ENCODE data around the gene MYLK. TPM values are rescaled to one million over a fixed set of nuclear protein-coding genes. Genes with fewer than 3 reads are reported as not detected.

Gene MYLK
- polyA plus RNA-seq, 1 donor (not counting 4 experiments of a cell fraction or from before 2014, with no cell fraction given), result 7.8 TPM

- FAIRE-seq (no peak), DNase-seq (ENCODE audit: low read depth, low spot score) (no peak)
- Histone ChIP-seq H2AFZ (ENCODE audit: control insufficient read depth, low read length) (no peak overlapping the region), H3K27me3 (ENCODE audit: control insufficient read depth, extremely low read depth, insufficient read depth, low read length) (peaks cover 5% of the 10 kb centered on the region), H3K9ac (ENCODE audit: control insufficient read depth, extremely low read depth, insufficient read depth, low read length) (no peak overlapping the region), H3K4me1 (ENCODE audit: control insufficient read depth, extremely low read depth, insufficient read depth, low read length) (no peaks in the 10 kb centered on the region), H3K4me2 (ENCODE audit: control insufficient read depth, extremely low read depth, insufficient read depth, low read depth, low read length) (no peak overlapping the region), H3K4me3 (ENCODE audit: control insufficient read depth in 2 of 3, extremely low read depth in 1 of 3, insufficient read depth in 2 of 3, low read depth in 1 of 3, low read length in 3 of 3) (no peak overlapping the region), H3K9me1 (ENCODE audit: control insufficient read depth, extremely low read depth, insufficient read depth, low read length) (no peaks in the 10 kb centered on the region), H3K27ac (ENCODE audit: control insufficient read depth, insufficient read depth, low read length) (no peak overlapping the region), H4K20me1 (ENCODE audit: control insufficient read depth, extremely low read depth, insufficient read depth, low read length) (no peaks in the 10 kb centered on the region), H3K79me2 (ENCODE audit: control insufficient read depth, insufficient read depth, low read length) (no peaks in the 10 kb centered on the region), H3K9me3 (ENCODE audit: control insufficient read depth, low read depth, low read length) (no peaks in the 10 kb centered on the region), H3K36me3 (ENCODE audit: control insufficient read depth in 2 of 2, extremely low read depth in 1 of 2, insufficient read depth in 2 of 2, low read length in 2 of 2) (no peaks in the 10 kb centered on the region)
- dilution Hi-C loops (cut with MboI; ENCODE audit: extremely low pct_ligation_motif_present, low sequenced_read_pairs), result no loop called here
- TF ChIP-seq, protein P1, sequence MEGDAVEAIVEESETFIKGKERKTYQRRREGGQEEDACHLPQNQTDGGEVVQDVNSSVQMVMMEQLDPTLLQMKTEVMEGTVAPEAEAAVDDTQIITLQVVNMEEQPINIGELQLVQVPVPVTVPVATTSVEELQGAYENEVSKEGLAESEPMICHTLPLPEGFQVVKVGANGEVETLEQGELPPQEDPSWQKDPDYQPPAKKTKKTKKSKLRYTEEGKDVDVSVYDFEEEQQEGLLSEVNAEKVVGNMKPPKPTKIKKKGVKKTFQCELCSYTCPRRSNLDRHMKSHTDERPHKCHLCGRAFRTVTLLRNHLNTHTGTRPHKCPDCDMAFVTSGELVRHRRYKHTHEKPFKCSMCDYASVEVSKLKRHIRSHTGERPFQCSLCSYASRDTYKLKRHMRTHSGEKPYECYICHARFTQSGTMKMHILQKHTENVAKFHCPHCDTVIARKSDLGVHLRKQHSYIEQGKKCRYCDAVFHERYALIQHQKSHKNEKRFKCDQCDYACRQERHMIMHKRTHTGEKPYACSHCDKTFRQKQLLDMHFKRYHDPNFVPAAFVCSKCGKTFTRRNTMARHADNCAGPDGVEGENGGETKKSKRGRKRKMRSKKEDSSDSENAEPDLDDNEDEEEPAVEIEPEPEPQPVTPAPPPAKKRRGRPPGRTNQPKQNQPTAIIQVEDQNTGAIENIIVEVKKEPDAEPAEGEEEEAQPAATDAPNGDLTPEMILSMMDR (optimal IDR thresholded peaks at IDR 0.05 in 1 of 3, IDR thresholded peaks at IDR 0.05 in 1 of 3, conservative IDR thresholded peaks at IDR 0.05 in 1 of 3; ENCODE audit: extremely low read depth in 1 of 3, insufficient read depth in 2 of 3, low read length in 3 of 3), result no peak
- TF ChIP-seq EZH2 (IDR thresholded peaks at IDR 0.05; ENCODE audit: low read length), result no peak
Measured at GRCh38 chr3:123759871-123760270, 124.3 kb downstream of the MYLK start.

- H3K27ac ChIP-seq (ENCODE audit: control insufficient read depth, insufficient read depth, low read length), result no peak overlapping the region
- H2AFZ ChIP-seq (ENCODE audit: control insufficient read depth, low read length), result no peak overlapping the region
- no peaks in the 10 kb centered on the region for H4K20me1 ChIP-seq (ENCODE audit: control insufficient read depth, extremely low read depth, insufficient read depth, low read length)
- TF ChIP-seq, protein P1 (optimal IDR thresholded peaks at IDR 0.05 in 1 of 3, IDR thresholded peaks at IDR 0.05 in 1 of 3, conservative IDR thresholded peaks at IDR 0.05 in 1 of 3; ENCODE audit: extremely low read depth in 1 of 3, insufficient read depth in 2 of 3, low read length in 3 of 3), result no peak
- no peak for TF ChIP-seq EZH2 (IDR thresholded peaks at IDR 0.05; ENCODE audit: low read length)
- H3K4me1 ChIP-seq (ENCODE audit: control insufficient read depth, extremely low read depth, insufficient read depth, low read length), result no peaks in the 10 kb centered on the region
- H3K79me2 ChIP-seq (ENCODE audit: control insufficient read depth, insufficient read depth, low read length), result no peaks in the 10 kb centered on the region
- no peaks in the 10 kb centered on the region for H3K9me1 ChIP-seq (ENCODE audit: control insufficient read depth, extremely low read depth, insufficient read depth, low read length)
- no peak overlapping the region for H3K4me2 ChIP-seq (ENCODE audit: control insufficient read depth, extremely low read depth, insufficient read depth, low read depth, low read length)
- no peaks in the 10 kb centered on the region for H3K36me3 ChIP-seq (ENCODE audit: control insufficient read depth in 2 of 2, extremely low read depth in 1 of 2, insufficient read depth in 2 of 2, low read length in 2 of 2)
- no peak for DNase-seq (ENCODE audit: low read depth, low spot score)
- dilution Hi-C loops (cut with MboI; ENCODE audit: extremely low pct_ligation_motif_present, low sequenced_read_pairs), result no loop called here
- peaks cover 1% of the 10 kb centered on the region for H3K27me3 ChIP-seq (ENCODE audit: control insufficient read depth, extremely low read depth, insufficient read depth, low read length)
- no peak for FAIRE-seq
- H3K9me3 ChIP-seq (ENCODE audit: control insufficient read depth, low read depth, low read length), result no peaks in the 10 kb centered on the region
- no peak overlapping the region for H3K9ac ChIP-seq (ENCODE audit: control insufficient read depth, extremely low read depth, insufficient read depth, low read length)
- H3K4me3 ChIP-seq (ENCODE audit: control insufficient read depth in 2 of 3, extremely low read depth in 1 of 3, insufficient read depth in 2 of 3, low read depth in 1 of 3, low read length in 3 of 3), result no peak overlapping the region
Measured at GRCh38 chr3:123759311-123759710, 124.8 kb downstream of the MYLK start.

All from keratinocyte (primary cell).